Ascending aorta (tissue), 2 donors: ENCODE results near the gene PARVA. TPM values are rescaled to one million over a fixed set of nuclear protein-coding genes. Genes with fewer than 3 reads are reported as not detected.

Experiments used
- DNase-seq, 2 donors: peaks; one replicate each; pipeline ENCODE4 v3.0.0-alpha.2; 2019; ENCODE audit warnings: low spot score in 2 of 2
- H3K27ac ChIP-seq, 2 donors: fragments of 200-600 bp; sonication (generic); one replicate each; pipeline ENCODE4 v1.5.1; 2016 to 2017; ENCODE audit warnings: mild to moderate bottlenecking in 1 of 2
- H3K27me3 ChIP-seq: fragments of 200-600 bp; sonication (generic); one replicate; pipeline ENCODE4 v1.5.1; 2017
- H3K36me3 ChIP-seq, 2 donors: fragments of 200-600 bp; sonication (generic); one replicate each; pipeline ENCODE4 v1.5.1; 2016
- H3K4me1 ChIP-seq, 2 donors: fragments of 200-600 bp; sonication (generic); one replicate each; pipeline ENCODE4 v1.5.1; 2016 to 2017; ENCODE audit warnings: mild to moderate bottlenecking in 1 of 2
- H3K4me3 ChIP-seq, 2 donors: fragments of 200-600 bp; sonication (generic); one replicate each; pipeline ENCODE4 v1.5.1; 2016 to 2017; ENCODE audit warnings: mild to moderate bottlenecking in 1 of 2
- H3K9me3 ChIP-seq, 2 donors: fragments of 200-600 bp; sonication (generic); one replicate each; pipeline ENCODE4 v1.5.1; 2016
- CTCF ChIP-seq, 3 experiments: fragments of 200-600 bp in 2 of 3; fragments of 450-650 bp in 1 of 3; sonication (generic) in 2 of 3; IDR thresholded peaks; one replicate each; pipeline ENCODE4 v1.5.1; 2016 to 2019; ENCODE audit warnings: antibody characterized with exemption in 3 of 3, mild to moderate bottlenecking in 1 of 3, moderate library complexity in 1 of 3
- intact Hi-C: fragments of 100-400 bp; cut with DNase I; formaldehyde crosslinking; loops from one replicate; pipeline ENCODE4 v1.15.1; 2023
- total RNA-seq: library from RNA; depleted of rRNA; stranded (reverse); fragments of >200 nt; gene quantifications from one replicate; pipeline ENCODE4 v1.1.0, GENCODE V29; 2016

The PARVA gene
- total RNA-seq, 1 donor from 2014 or later = 51.6 TPM

GRCh38 chr11:12381875-12382274, 4.5 kb downstream of the PARVA start:
- Histone ChIP-seq H3K36me3 (peaks cover 0 to 8% of the 10 kb centered on the region in 2 donors), H3K27ac (no peak overlapping the region), H3K27me3 (no peaks in the 10 kb centered on the region), H3K4me1 (peaks cover 4 to 30% of the 10 kb centered on the region in 2 donors), H3K9me3 (no peaks in the 10 kb centered on the region), H3K4me3 (no peak overlapping the region)
- no peak for DNase-seq
- intact Hi-C loops = no loop called here
- no peak for TF ChIP-seq CTCF (IDR thresholded peaks at IDR 0.05)

DNA sequence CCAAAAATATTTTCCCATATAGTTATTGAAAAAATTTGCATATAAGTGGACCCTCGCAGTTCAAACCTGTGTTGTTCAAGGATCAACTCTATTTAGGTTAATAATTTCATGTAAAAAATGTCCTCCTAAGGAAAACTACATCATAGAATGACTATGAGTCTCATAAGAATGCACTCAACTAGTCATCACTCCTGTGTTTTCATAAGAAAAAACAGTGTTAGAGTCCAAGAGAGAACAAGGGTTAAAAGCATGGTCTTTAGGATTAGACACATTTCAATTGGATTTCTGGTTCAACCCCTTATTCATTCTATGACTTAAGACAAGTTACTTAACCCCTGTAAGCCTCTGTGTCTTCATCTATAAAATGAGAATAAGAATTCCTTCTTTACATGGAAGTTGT, 5.1 kb downstream of the PARVA start:
- no peaks in the 10 kb centered on the region for H3K9me3 ChIP-seq
- peaks cover 0 to 8% of the 10 kb centered on the region in 2 donors for H3K36me3 ChIP-seq
- TF ChIP-seq CTCF (IDR thresholded peaks at IDR 0.05) = no peak
- H3K27ac ChIP-seq = no peak overlapping the region
- DNase-seq = no peak
- H3K27me3 ChIP-seq = no peaks in the 10 kb centered on the region
- intact Hi-C loops = no loop called here
- H3K4me1 ChIP-seq = peaks cover 4 to 33% of the 10 kb centered on the region in 2 donors
- H3K4me3 ChIP-seq = no peak overlapping the region

GRCh38 chr11:12386309-12386708, 8.9 kb downstream of the PARVA start:
- no peak for TF ChIP-seq CTCF (IDR thresholded peaks at IDR 0.05)
- Histone ChIP-seq H3K4me1 (peaks cover 4 to 43% of the 10 kb centered on the region in 2 donors), H3K27me3 (no peaks in the 10 kb centered on the region), H3K9me3 (no peaks in the 10 kb centered on the region), H3K27ac (peak overlapping the region in 1 of 2 donors; percentile 9), H3K36me3 (peaks cover 0 to 8% of the 10 kb centered on the region in 2 donors), H3K4me3 (no peak overlapping the region)
- intact Hi-C loops = no loop called here
- no peak for DNase-seq

- DNase-seq = no peak
- intact Hi-C loops = no loop called here
- Histone ChIP-seq H3K4me3 (no peak overlapping the region), H3K4me1 (peaks cover 4 to 43% of the 10 kb centered on the region in 2 donors), H3K9me3 (no peaks in the 10 kb centered on the region), H3K36me3 (peaks cover 0 to 3% of the 10 kb centered on the region in 2 donors), H3K27me3 (no peaks in the 10 kb centered on the region), H3K27ac (peak overlapping the region in 1 of 2 donors; percentile 9)
- no peak for TF ChIP-seq CTCF (IDR thresholded peaks at IDR 0.05)
These were observed 9.4 kb downstream of the PARVA start for GRCh38 chr11:12386745-12387144.

DNA sequence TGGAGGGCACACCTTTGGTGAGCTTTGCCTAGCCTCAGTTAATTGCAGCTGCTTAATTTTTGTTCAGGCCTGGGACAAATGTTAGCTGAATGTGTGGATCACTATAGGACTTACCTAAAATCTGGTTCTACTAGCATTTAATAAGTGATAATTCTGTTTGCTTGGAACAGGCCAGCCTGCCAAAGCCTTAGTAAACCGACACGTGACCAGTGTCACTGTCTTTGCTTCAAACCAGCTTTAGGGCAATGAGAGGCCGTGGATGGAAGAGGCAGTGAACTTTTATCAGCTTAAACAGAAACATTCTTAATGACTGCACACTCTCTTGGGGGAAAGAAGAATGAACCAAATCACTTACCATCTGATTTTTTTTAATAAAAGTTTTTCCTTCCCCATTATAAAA, 10.8 kb downstream of the PARVA start:
- peak overlapping the region in 1 of 2 donors; percentile 21 for H3K27ac ChIP-seq
- H3K36me3 ChIP-seq = peaks cover 0 to under 1% of the 10 kb centered on the region in 2 donors
- no peaks in the 10 kb centered on the region for H3K9me3 ChIP-seq
- no peak for DNase-seq
- no peak overlapping the region for H3K4me3 ChIP-seq
- intact Hi-C loops = no loop called here
- H3K27me3 ChIP-seq = no peaks in the 10 kb centered on the region
- peaks cover 4 to 43% of the 10 kb centered on the region in 2 donors for H3K4me1 ChIP-seq
- no peak for TF ChIP-seq CTCF (IDR thresholded peaks at IDR 0.05)
